IMR-90 (cell line): ENCODE measurements around the gene SCAND1. TPM values are rescaled to one million over a fixed set of nuclear protein-coding genes. Genes with fewer than 3 reads are reported as not detected.

Source experiments
- ATAC-seq: fragments of 200-7000 bp; cut with Tn5 transposase; 2 replicates; pipeline ENCODE4 v1.9.1; 2020; ENCODE audit warnings: low read depth, mild to moderate bottlenecking, moderate library complexity
- BruUV-seq: library from RNA; stranded (reverse); fragments of 400-500 nt; replicated peaks from 2 replicates; lab custom pipeline; 2021; lab: Mats Ljungman, UMichigan
- CTCF ChIA-PET: fragments of 300-600 bp; formaldehyde crosslinking; extraction: SDS; loops from one replicate; lab custom pipeline; 2021; ENCODE audit warnings: antibody characterized with exemption; lab: Yijun Ruan, JAX
- POLR2A ChIA-PET: fragments of 300-600 bp; sonication (Branson Sonifier 250); formaldehyde crosslinking; loops from one replicate; lab custom pipeline; 2022; ENCODE audit warnings: antibody characterized with exemption; ENCODE audit not compliant: unreplicated experiment; lab: Charles Lee
- DNase-seq: peaks from one replicate; pipeline ENCODE4 v3.0.0; 2013
- H2AFZ ChIP-seq: replicated peaks from 2 replicates; pipeline ENCODE3; 2013; ENCODE audit warnings: low read length, mild to moderate bottlenecking; ENCODE audit not compliant: poor library complexity
- H2AK5ac ChIP-seq: 2 replicates; pipeline ENCODE4 v1.6.1; 2013; ENCODE audit warnings: low read depth, low read length, inconsistent platforms
- H2AK9ac ChIP-seq: replicated peaks from 2 replicates; pipeline ENCODE3; 2013; ENCODE audit warnings: mild to moderate bottlenecking, low read depth, low read length, moderate library complexity; ENCODE audit not compliant: poor library complexity
- H2BK120ac ChIP-seq: 2 replicates; pipeline ENCODE4 v1.6.1; 2013; ENCODE audit warnings: low read depth, low read length, inconsistent platforms
- H2BK15ac ChIP-seq: 3 replicates; pipeline ENCODE4 v1.6.1; 2013; ENCODE audit warnings: low read depth, low read length, inconsistent platforms
- H2BK20ac ChIP-seq: 2 replicates; pipeline ENCODE4 v1.6.1; 2013; ENCODE audit warnings: low read depth, mild to moderate bottlenecking, inconsistent platforms, low read length, moderate library complexity
- H2BK5ac ChIP-seq: 2 replicates; pipeline ENCODE4 v1.6.1; 2013; ENCODE audit warnings: mild to moderate bottlenecking, low read depth, low read length, inconsistent platforms; ENCODE audit not compliant: poor library complexity, severe bottlenecking
- H3K14ac ChIP-seq: replicated peaks from 2 replicates; pipeline ENCODE4 v1.6.1; 2013; ENCODE audit warnings: low read depth, low read length, inconsistent platforms
- H3K18ac ChIP-seq: 2 replicates; pipeline ENCODE4 v1.6.1; 2013; ENCODE audit warnings: low read depth, low read length, control low read depth
- H3K23ac ChIP-seq: 2 replicates; pipeline ENCODE4 v1.6.1; 2013; ENCODE audit warnings: low read depth, low read length, inconsistent platforms
- H3K27ac ChIP-seq: 2 replicates; pipeline ENCODE4 v1.5.1; 2013; ENCODE audit warnings: mild to moderate bottlenecking, control low read depth, low read length; ENCODE audit not compliant: insufficient read depth
- H3K27me3 ChIP-seq: 2 replicates; pipeline ENCODE4 v1.6.1; 2013; ENCODE audit warnings: low read length; ENCODE audit not compliant: control insufficient read depth, insufficient read depth
- H3K36me3 ChIP-seq: 2 replicates; pipeline ENCODE4 v1.6.1; 2013; ENCODE audit warnings: low read length, mixed read lengths; ENCODE audit not compliant: control insufficient read depth, insufficient read depth
- H3K4ac ChIP-seq: 2 replicates; pipeline ENCODE4 v1.6.1; 2013; ENCODE audit warnings: low read depth, low read length, inconsistent platforms
- H3K4me1 ChIP-seq: 2 replicates; pipeline ENCODE4 v1.6.1; 2013; ENCODE audit warnings: low read length, mixed read lengths; ENCODE audit not compliant: control insufficient read depth, insufficient read depth
- H3K4me2 ChIP-seq: 2 replicates; pipeline ENCODE4 v1.6.1; 2013; ENCODE audit warnings: low read depth, mild to moderate bottlenecking, control low read depth, low read length, moderate library complexity
- H3K4me3 ChIP-seq: 2 replicates; pipeline ENCODE4 v1.5.1; 2013; ENCODE audit warnings: low read depth, mild to moderate bottlenecking, control low read depth, low read length, moderate library complexity; ENCODE audit not compliant: insufficient read depth
- H3K56ac ChIP-seq: 2 replicates; pipeline ENCODE4 v1.6.1; 2013; ENCODE audit warnings: low read length, inconsistent platforms; ENCODE audit not compliant: insufficient read depth; ENCODE audit errors: extremely low read depth
- H3K79me1 ChIP-seq, 2 experiments: 2 replicates each; pipeline ENCODE4 v1.6.1; 2013; ENCODE audit warnings: low read length in 2 of 2, inconsistent platforms in 1 of 2, low read depth in 1 of 2
- H3K9ac ChIP-seq: 2 replicates; pipeline ENCODE4 v1.6.1; 2013; ENCODE audit warnings: low read depth, low read length, control low read depth
- H3K9me1 ChIP-seq: 2 replicates; pipeline ENCODE4 v1.6.1; 2013; ENCODE audit warnings: low read length, inconsistent platforms; ENCODE audit not compliant: insufficient read depth
- H3K9me3 ChIP-seq: 2 replicates; pipeline ENCODE4 v1.6.1; 2013; ENCODE audit warnings: low read length; ENCODE audit not compliant: control insufficient read depth, insufficient read depth
- H4K20me1 ChIP-seq: 2 replicates; pipeline ENCODE4 v1.6.1; 2013; ENCODE audit warnings: low read length, inconsistent platforms; ENCODE audit not compliant: insufficient read depth
- H4K5ac ChIP-seq: 2 replicates; pipeline ENCODE4 v1.6.1; 2013; ENCODE audit warnings: mild to moderate bottlenecking, low read depth, low read length, control low read depth
- H4K8ac ChIP-seq, 2 experiments: 2 replicates each; pipeline ENCODE4 v1.6.1; 2013; ENCODE audit warnings: low read depth in 2 of 2, low read length in 2 of 2, control low read depth in 1 of 2, inconsistent platforms in 1 of 2
- H4K91ac ChIP-seq: 2 replicates; pipeline ENCODE4 v1.6.1; 2013; ENCODE audit warnings: low read depth, low read length, inconsistent platforms; ENCODE audit not compliant: insufficient read depth
- BHLHE40 ChIP-seq: fragments of 150-350 bp; IDR thresholded peaks from 2 replicates; pipeline ENCODE4 v1.6.1; 2016; ENCODE audit warnings: mild to moderate bottlenecking, low read depth, low read length
- CEBPB ChIP-seq: IDR thresholded peaks from 2 replicates; pipeline ENCODE4 v1.6.1; 2012; ENCODE audit warnings: low read depth, low read length, improper control_type of control experiment
- CHD1 ChIP-seq: IDR thresholded peaks from 2 replicates; pipeline ENCODE4 v1.6.1; 2012; ENCODE audit warnings: low read depth, low read length, improper control_type of control experiment
- ELK1 ChIP-seq: fragments of 150-350 bp; IDR thresholded peaks from 2 replicates; pipeline ENCODE4 v1.6.1; 2016; ENCODE audit warnings: low read depth, mild to moderate bottlenecking, low read length, moderate library complexity, borderline replicate concordance
- MAFK ChIP-seq: IDR thresholded peaks from 2 replicates; pipeline ENCODE4 v1.6.1; 2012; ENCODE audit warnings: low read depth, low read length, improper control_type of control experiment
- MAZ ChIP-seq: IDR thresholded peaks from 2 replicates; pipeline ENCODE4 v1.6.1; 2012; ENCODE audit warnings: low read depth, mild to moderate bottlenecking, low read length, improper control_type of control experiment, moderate library complexity, borderline replicate concordance
- MXI1 ChIP-seq: IDR thresholded peaks from 2 replicates; pipeline ENCODE4 v1.6.1; 2012; ENCODE audit warnings: low read depth, mild to moderate bottlenecking, low read length, moderate library complexity, borderline replicate concordance
- NFE2L2 ChIP-seq: fragments of 150-350 bp; IDR thresholded peaks from 2 replicates; pipeline ENCODE4 v1.6.1; 2016; ENCODE audit warnings: low read depth, mild to moderate bottlenecking, low read length
- POLR2A ChIP-seq: IDR thresholded peaks from 2 replicates; pipeline ENCODE4 v1.6.1; 2012; ENCODE audit warnings: mild to moderate bottlenecking, low read depth, low read length
- RAD21 ChIP-seq: IDR thresholded peaks from 2 replicates; pipeline ENCODE4 v1.6.1; 2012; ENCODE audit warnings: low read length, improper control_type of control experiment
- RFX5 ChIP-seq: IDR thresholded peaks from 2 replicates; pipeline ENCODE4 v1.8.0; 2012; ENCODE audit warnings: low read depth, mild to moderate bottlenecking, low read length, moderate library complexity
- WGBS, 2 experiments: methylation state at CpG; one replicate each; pipeline versions ENCODE4 v1.1.5 to v1.1.7; 2013; ENCODE audit warnings: missing lambda C conversion rate in 2 of 2; ENCODE audit not compliant: insufficient read length in 1 of 2; ENCODE audit errors: extremely low coverage in 2 of 2; 5-methylcytosine and 5-hydroxymethylcytosine counted together
- dilution Hi-C: fragments of 300-500 bp; cut with HindIII; formaldehyde crosslinking; loops from one replicate; pipeline ENCODE4 v1.14.3; 2018; ENCODE audit warnings: low sequenced_read_pairs; ENCODE audit not compliant: unreplicated experiment
- in situ Hi-C: fragments of 300-500 bp; cut with MboI; formaldehyde crosslinking; loops from 3 replicates; pipeline ENCODE4 v1.14.3; 2019; ENCODE audit warnings: low sequenced_read_pairs, inconsistent platforms, mixed read lengths
- intact Hi-C: fragments of 100-400 bp; cut with micrococcal nuclease; formaldehyde crosslinking; loops from 2 replicates; pipeline ENCODE4 v1.10.0; 2022
- polyA plus RNA-seq, 3 experiments: library from polyadenylated mRNA; depleted of rRNA; stranded (reverse); fragments of >200 nt; gene quantifications; 2 replicates each; pipeline ENCODE4 v1.2.3, GENCODE V29; 2012; ENCODE audit warnings: low replicate concordance in 1 of 3
- total RNA-seq: library from RNA; depleted of rRNA; stranded (reverse); fragments of >200 nt; gene quantifications from 2 replicates; pipeline ENCODE4 v1.2.3, GENCODE V29; 2012
- TF ChIP-seq, protein P1 (sequence below): fragments of 150-350 bp; IDR thresholded peaks from 2 replicates; pipeline ENCODE4 v1.6.1; 2017; ENCODE audit warnings: mild to moderate bottlenecking, antibody characterized with exemption, low read length, low read depth
- TF ChIP-seq, protein P2 (sequence below): conservative IDR thresholded peaks from 2 replicates; pipeline ENCODE4 v1.5.1; 2012; ENCODE audit warnings: mild to moderate bottlenecking, low read depth, low read length, improper control_type of control experiment

SCAND1 gene
- total and polyA plus RNA-seq, 2 of the 4 experiments (the other 2 are of a cell fraction) = 7.5 to 26.8 TPM

DNA sequence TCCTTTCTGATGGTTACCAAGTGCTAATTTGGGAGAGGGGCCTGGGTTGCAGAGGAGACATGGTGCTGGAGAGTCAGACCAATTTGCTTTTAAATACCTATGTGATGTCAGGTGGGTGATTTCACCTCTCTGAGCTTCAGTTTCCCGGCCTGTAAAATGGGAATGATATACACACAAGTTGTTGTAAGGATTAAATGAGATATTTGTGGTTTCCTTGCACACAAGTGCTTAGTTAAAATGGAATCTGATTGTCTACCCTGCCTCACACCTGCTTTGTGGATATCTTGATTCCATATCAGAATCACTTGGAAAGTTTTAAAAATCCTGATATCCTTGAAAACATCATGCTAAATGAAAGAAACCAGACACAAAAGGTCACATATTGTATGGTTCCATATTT lies 44.5 kb downstream of the SCAND1 start:
- H2AFZ ChIP-seq = no peak overlapping the region
- H2BK20ac ChIP-seq = no peak overlapping the region
- no peak overlapping the region for H3K56ac ChIP-seq
- intact Hi-C loops = no loop called here
- H4K5ac ChIP-seq = no peak overlapping the region
- no peak overlapping the region for H2BK15ac ChIP-seq
- CTCF ChIA-PET = no interaction called here
- POLR2A ChIA-PET = no interaction called here
- H3K9ac ChIP-seq = no peak overlapping the region
- no peak overlapping the region for H2AK9ac ChIP-seq
- BruUV-seq = no TSS peak
- H3K4me1 ChIP-seq = no peaks in the 10 kb centered on the region
- ATAC-seq (no peak), DNase-seq (no peak)
- no peak overlapping the region for H3K18ac ChIP-seq
- no peak overlapping the region for H3K4ac ChIP-seq
- H2BK5ac ChIP-seq = no peak overlapping the region
- H3K9me1 ChIP-seq = peaks cover 9% of the 10 kb centered on the region
- no peak overlapping the region for H2BK120ac ChIP-seq
- H2AK5ac ChIP-seq = no peak overlapping the region
- TF ChIP-seq MXI1 = no peak
- TF ChIP-seq, protein P1, sequence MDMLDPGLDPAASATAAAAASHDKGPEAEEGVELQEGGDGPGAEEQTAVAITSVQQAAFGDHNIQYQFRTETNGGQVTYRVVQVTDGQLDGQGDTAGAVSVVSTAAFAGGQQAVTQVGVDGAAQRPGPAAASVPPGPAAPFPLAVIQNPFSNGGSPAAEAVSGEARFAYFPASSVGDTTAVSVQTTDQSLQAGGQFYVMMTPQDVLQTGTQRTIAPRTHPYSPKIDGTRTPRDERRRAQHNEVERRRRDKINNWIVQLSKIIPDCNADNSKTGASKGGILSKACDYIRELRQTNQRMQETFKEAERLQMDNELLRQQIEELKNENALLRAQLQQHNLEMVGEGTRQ = no peak
- no peak for TF ChIP-seq BHLHE40
- TF ChIP-seq RFX5 = no peak
- TF ChIP-seq NFE2L2 = no peak
- TF ChIP-seq MAFK = no peak
- TF ChIP-seq, protein P2, sequence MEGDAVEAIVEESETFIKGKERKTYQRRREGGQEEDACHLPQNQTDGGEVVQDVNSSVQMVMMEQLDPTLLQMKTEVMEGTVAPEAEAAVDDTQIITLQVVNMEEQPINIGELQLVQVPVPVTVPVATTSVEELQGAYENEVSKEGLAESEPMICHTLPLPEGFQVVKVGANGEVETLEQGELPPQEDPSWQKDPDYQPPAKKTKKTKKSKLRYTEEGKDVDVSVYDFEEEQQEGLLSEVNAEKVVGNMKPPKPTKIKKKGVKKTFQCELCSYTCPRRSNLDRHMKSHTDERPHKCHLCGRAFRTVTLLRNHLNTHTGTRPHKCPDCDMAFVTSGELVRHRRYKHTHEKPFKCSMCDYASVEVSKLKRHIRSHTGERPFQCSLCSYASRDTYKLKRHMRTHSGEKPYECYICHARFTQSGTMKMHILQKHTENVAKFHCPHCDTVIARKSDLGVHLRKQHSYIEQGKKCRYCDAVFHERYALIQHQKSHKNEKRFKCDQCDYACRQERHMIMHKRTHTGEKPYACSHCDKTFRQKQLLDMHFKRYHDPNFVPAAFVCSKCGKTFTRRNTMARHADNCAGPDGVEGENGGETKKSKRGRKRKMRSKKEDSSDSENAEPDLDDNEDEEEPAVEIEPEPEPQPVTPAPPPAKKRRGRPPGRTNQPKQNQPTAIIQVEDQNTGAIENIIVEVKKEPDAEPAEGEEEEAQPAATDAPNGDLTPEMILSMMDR = no peak
- TF ChIP-seq POLR2A = no peak
- TF ChIP-seq ELK1 = no peak
- TF ChIP-seq CEBPB = no peak
- TF ChIP-seq RAD21 = no peak
- TF ChIP-seq MAZ = no peak
- TF ChIP-seq CHD1 = no peak
- in situ Hi-C loops = loop anchor here (25.0 kb wide), 1 partner anchor 397 kb away; no protein-coding TSS in a partner anchor
- H3K27ac ChIP-seq = no peak overlapping the region
- no peak overlapping the region for H3K4me2 ChIP-seq
- no peak overlapping the region for H3K14ac ChIP-seq
- no peak overlapping the region for H4K91ac ChIP-seq
- no peak overlapping the region for H3K23ac ChIP-seq
- no peaks in the 10 kb centered on the region for H3K27me3 ChIP-seq
- no peaks in the 10 kb centered on the region for H3K9me3 ChIP-seq
- H3K79me1 ChIP-seq = peaks cover 48 to 59% of the 10 kb centered on the region in 2 experiments
- no CpG with 5 or more reads among the region's 1 CpG for WGBS, 2 experiments
- dilution Hi-C loops = no loop called here
- peaks cover 33% of the 10 kb centered on the region for H3K36me3 ChIP-seq
- H3K4me3 ChIP-seq = no peak overlapping the region
- peaks cover 6% of the 10 kb centered on the region; the same call in 1 of the 2 replicates for H4K20me1 ChIP-seq
- H4K8ac ChIP-seq = no peak overlapping the region
